GM19468 (cell line): ENCODE results near the gene CACNB4.

ENCODE experiments used
- ATAC-seq: cut with Tn5 transposase; IDR thresholded peaks from one replicate; pipeline ENCODE4 v1.9.1; 2021; ENCODE audit warnings: mild to moderate bottlenecking, moderate library complexity, moderate number of reproducible peaks; ENCODE audit not compliant: unreplicated experiment; ENCODE audit errors: extremely low read depth

CACNB4 gene

GRCh38 chr2:151840216-151841046, 258.4 kb downstream of the CACNB4 start:
- ATAC-seq = peak; percentile 97

GRCh38 chr2:151837926-151838325, 260.9 kb downstream of the CACNB4 start:
- ATAC-seq = no peak

GRCh38 chr2:151833984-151834383, 264.9 kb downstream of the CACNB4 start:
- peak; percentile 59 for ATAC-seq

- ATAC-seq = no peak
These were observed 267.9 kb downstream of the CACNB4 start for GRCh38 chr2:151830961-151831360.

GRCh38 chr2:151828890-151829324, 269.9 kb downstream of the CACNB4 start:
- no peak for ATAC-seq

GRCh38 chr2:151828143-151828889, 270.5 kb downstream of the CACNB4 start, which contains the start of gene ARL5A:
Gene ARL5A (minus strand): TSS chr2:151828421. CDS start chr2:151828176, 245 bp downstream.
- peak; percentile 98 for ATAC-seq

- no peak for ATAC-seq
These were observed 271.2 kb downstream of the CACNB4 start for GRCh38 chr2:151827564-151828142.

GRCh38 chr2:151826737-151827157, 272.1 kb downstream of the CACNB4 start:
- no peak for ATAC-seq

GRCh38 chr2:151824886-151825285, 274.0 kb downstream of the CACNB4 start:
- no peak for ATAC-seq

- no peak for ATAC-seq
These were observed 275.2 kb downstream of the CACNB4 start for GRCh38 chr2:151823651-151824050.

- ATAC-seq = no peak
These were observed 278.9 kb downstream of the CACNB4 start for GRCh38 chr2:151819920-151820319.

GRCh38 chr2:151817929-151818328, 280.9 kb downstream of the CACNB4 start:
- no peak for ATAC-seq

GRCh38 chr2:151816843-151817242, 282.0 kb downstream of the CACNB4 start:
- no peak for ATAC-seq

- ATAC-seq = no peak
These were observed 282.9 kb downstream of the CACNB4 start for GRCh38 chr2:151815821-151816489.

GRCh38 chr2:151810489-151810888, 288.4 kb downstream of the CACNB4 start:
- ATAC-seq = no peak

GRCh38 chr2:151809073-151809383, 289.8 kb downstream of the CACNB4 start:
- no peak for ATAC-seq

- ATAC-seq = no peak
These were observed 290.4 kb downstream of the CACNB4 start for GRCh38 chr2:151808258-151809072.

GRCh38 chr2:151805961-151806360, 292.9 kb downstream of the CACNB4 start:
- ATAC-seq = no peak

GRCh38 chr2:151805343-151805742, 293.5 kb downstream of the CACNB4 start:
- ATAC-seq = no peak

GRCh38 chr2:151803811-151804210, 295.0 kb downstream of the CACNB4 start:
- ATAC-seq = no peak
